Measurements from ENCODE around the gene DNAJA3. TPM values are rescaled to one million over a fixed set of nuclear protein-coding genes. Genes with fewer than 3 reads are reported as not detected.

The DNAJA3 gene
- total RNA-seq, 1 donor from 2014 or later = 36.4 TPM

DNA sequence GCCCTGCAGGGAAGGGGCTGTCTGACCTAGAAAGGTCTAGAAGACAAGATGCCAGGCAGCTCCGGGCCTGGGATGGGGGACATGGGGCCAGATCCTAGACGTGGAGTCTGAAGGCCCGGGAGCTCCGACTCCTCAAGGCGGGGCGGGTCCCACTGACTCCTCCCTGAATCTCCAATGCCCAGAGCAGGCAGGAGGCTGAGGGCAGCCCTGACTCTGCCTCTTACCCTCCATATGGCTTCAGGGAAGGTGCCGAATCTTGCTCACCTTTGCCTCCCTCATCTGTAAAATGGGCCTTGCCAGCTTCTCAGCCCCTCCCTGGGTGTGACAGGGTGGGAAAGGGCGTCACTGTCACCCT is 39.2 kb upstream of the DNAJA3 start:
- peak overlapping the region; percentile 26 for H3K4me2 ChIP-seq (ENCODE audit: low read length)
- H3K9me3 Mint-ChIP-seq (ENCODE audit: unreplicated experiment) = no peaks in the 10 kb centered on the region
- H3K79me2 ChIP-seq (ENCODE audit: insufficient read depth, low read length) = peaks cover 10% of the 10 kb centered on the region
- no peak overlapping the region for H3K27ac ChIP-seq (ENCODE audit: low read depth, low read length)
- no peak overlapping the region for H3K4me3 Mint-ChIP-seq (ENCODE audit: unreplicated experiment)
- no peak for TF ChIP-seq CTCF (IDR thresholded peaks at IDR 0.05; ENCODE audit: insufficient read depth, low read depth, low read length)
- no peak for TF ChIP-seq EZH2 (IDR thresholded peaks at IDR 0.05; ENCODE audit: insufficient read depth, low read length)
- no peak for DNase-seq (ENCODE audit: low read depth)
- H3K4me1 ChIP-seq (ENCODE audit: insufficient read depth, low read length) = peaks cover 52% of the 10 kb centered on the region
- peak overlapping the region; percentile 7 for H3K9ac ChIP-seq (ENCODE audit: low read length)
- H3K4me3 ChIP-seq (ENCODE audit: insufficient read depth, low read depth, low read length) = no peak overlapping the region
- no peaks in the 10 kb centered on the region for H3K27me3 Mint-ChIP-seq (ENCODE audit: low read depth, unreplicated experiment)
- no peak overlapping the region for H3K27ac Mint-ChIP-seq (ENCODE audit: unreplicated experiment)
- H3K36me3 Mint-ChIP-seq (ENCODE audit: low read depth, unreplicated experiment) = peaks cover 6% of the 10 kb centered on the region
- H2AFZ ChIP-seq (ENCODE audit: low read depth, low read length) = no peak overlapping the region
- H3K9me3 ChIP-seq (ENCODE audit: insufficient read depth, low read depth, low read length) = no peaks in the 10 kb centered on the region
- H4K20me1 ChIP-seq (ENCODE audit: insufficient read depth, low read length) = peaks cover 31% of the 10 kb centered on the region
- peaks cover 14% of the 10 kb centered on the region for H3K4me1 Mint-ChIP-seq (ENCODE audit: low read depth, unreplicated experiment)
- no peak for FAIRE-seq
- no peaks in the 10 kb centered on the region for H3K36me3 ChIP-seq (ENCODE audit: insufficient read depth, low read length)
- no peaks in the 10 kb centered on the region for H3K27me3 ChIP-seq (ENCODE audit: insufficient read depth, low read length)

GRCh38 chr16:4386951-4387565 is 38.6 kb upstream of the DNAJA3 start:
- Histone ChIP-seq H3K4me1 (ENCODE audit: insufficient read depth, low read length) (peaks cover 58% of the 10 kb centered on the region), H3K27me3 (ENCODE audit: insufficient read depth, low read length) (no peaks in the 10 kb centered on the region), H3K4me3 (ENCODE audit: insufficient read depth, low read depth, low read length) (no peak overlapping the region), H3K9me3 (ENCODE audit: insufficient read depth, low read depth, low read length) (no peaks in the 10 kb centered on the region), H3K4me2 (ENCODE audit: low read length) (peak overlapping the region; percentile 26), H4K20me1 (ENCODE audit: insufficient read depth, low read length) (peaks cover 26% of the 10 kb centered on the region), H2AFZ (ENCODE audit: low read depth, low read length) (no peak overlapping the region), H3K9ac (ENCODE audit: low read length) (peak overlapping the region; percentile 7), H3K79me2 (ENCODE audit: insufficient read depth, low read length) (peaks cover 10% of the 10 kb centered on the region), H3K27ac (ENCODE audit: low read depth, low read length) (no peak overlapping the region), H3K36me3 (ENCODE audit: insufficient read depth, low read length) (no peaks in the 10 kb centered on the region)
- Mint-ChIP-seq H3K27me3 (ENCODE audit: low read depth, unreplicated experiment) (no peaks in the 10 kb centered on the region), H3K36me3 (ENCODE audit: low read depth, unreplicated experiment) (peaks cover 6% of the 10 kb centered on the region), H3K27ac (ENCODE audit: unreplicated experiment) (peak overlapping the region; percentile 47), H3K4me3 (ENCODE audit: unreplicated experiment) (no peak overlapping the region), H3K9me3 (ENCODE audit: unreplicated experiment) (no peaks in the 10 kb centered on the region), H3K4me1 (ENCODE audit: low read depth, unreplicated experiment) (peaks cover 14% of the 10 kb centered on the region)
- FAIRE-seq (no peak), DNase-seq (ENCODE audit: low read depth) (no peak)
- no peak for TF ChIP-seq EZH2 (IDR thresholded peaks at IDR 0.05; ENCODE audit: insufficient read depth, low read length)

GRCh38 chr16:4387781-4388180 is 37.9 kb upstream of the DNAJA3 start:
- H2AFZ ChIP-seq (ENCODE audit: low read depth, low read length) = no peak overlapping the region
- no peak for TF ChIP-seq EZH2 (IDR thresholded peaks at IDR 0.05; ENCODE audit: insufficient read depth, low read length)
- TF ChIP-seq CTCF (IDR thresholded peaks at IDR 0.05; ENCODE audit: insufficient read depth, low read depth, low read length) = no peak
- H3K4me2 ChIP-seq (ENCODE audit: low read length) = peak overlapping the region; percentile 26
- H3K4me3 ChIP-seq (ENCODE audit: insufficient read depth, low read depth, low read length) = no peak overlapping the region
- peak overlapping the region; percentile 7 for H3K9ac ChIP-seq (ENCODE audit: low read length)
- H3K27me3 ChIP-seq (ENCODE audit: insufficient read depth, low read length) = no peaks in the 10 kb centered on the region
- H3K4me1 ChIP-seq (ENCODE audit: insufficient read depth, low read length) = peaks cover 65% of the 10 kb centered on the region
- no peaks in the 10 kb centered on the region for H3K36me3 ChIP-seq (ENCODE audit: insufficient read depth, low read length)
- peaks cover 20% of the 10 kb centered on the region for H4K20me1 ChIP-seq (ENCODE audit: insufficient read depth, low read length)
- H3K79me2 ChIP-seq (ENCODE audit: insufficient read depth, low read length) = peaks cover 7% of the 10 kb centered on the region
- no peak overlapping the region for H3K27ac ChIP-seq (ENCODE audit: low read depth, low read length)
- peak overlapping the region; percentile 47 for H3K27ac Mint-ChIP-seq (ENCODE audit: unreplicated experiment)
- H3K4me1 Mint-ChIP-seq (ENCODE audit: low read depth, unreplicated experiment) = peaks cover 14% of the 10 kb centered on the region
- no peak overlapping the region for H3K4me3 Mint-ChIP-seq (ENCODE audit: unreplicated experiment)
- H3K9me3 Mint-ChIP-seq (ENCODE audit: unreplicated experiment) = no peaks in the 10 kb centered on the region
- no peaks in the 10 kb centered on the region for H3K9me3 ChIP-seq (ENCODE audit: insufficient read depth, low read depth, low read length)
- DNase-seq (ENCODE audit: low read depth) = no peak
- no peak for FAIRE-seq
- no peaks in the 10 kb centered on the region for H3K27me3 Mint-ChIP-seq (ENCODE audit: low read depth, unreplicated experiment)
- peaks cover 6% of the 10 kb centered on the region for H3K36me3 Mint-ChIP-seq (ENCODE audit: low read depth, unreplicated experiment)
